Memory B cell (primary cell): ENCODE data around the gene CORIN.

Source experiments
- ATAC-seq: fragments of 150-1000 bp; cut with Tn5 transposase; 2 replicates; pipeline ENCODE4 v1.10.0; 2021; ENCODE audit warnings: low read depth, mild to moderate bottlenecking, moderate library complexity
- DNase-seq, 2 donors: peaks; one replicate each; pipeline ENCODE4 v3.0.0; 2022; ENCODE audit warnings: low spot score in 2 of 2
- H3K27ac Mint-ChIP-seq: one replicate; pipeline ENCODE4 v1.8.0; 2022; ENCODE audit warnings: mild to moderate bottlenecking, moderate library complexity, mixed read lengths
- H3K27me3 Mint-ChIP-seq: one replicate; pipeline ENCODE4 v1.8.0; 2022; ENCODE audit warnings: mixed read lengths
- H3K36me3 Mint-ChIP-seq: one replicate; pipeline ENCODE4 v1.8.0; 2022; ENCODE audit warnings: mild to moderate bottlenecking, mixed read lengths
- H3K4me1 Mint-ChIP-seq: one replicate; pipeline ENCODE4 v1.8.0; 2022; ENCODE audit warnings: mixed read lengths
- H3K4me3 Mint-ChIP-seq: one replicate; pipeline ENCODE4 v1.8.0; 2022; ENCODE audit warnings: mild to moderate bottlenecking, moderate library complexity, mixed read lengths
- H3K9me3 Mint-ChIP-seq: one replicate; pipeline ENCODE4 v1.8.0; 2022; ENCODE audit warnings: mixed read lengths

Gene CORIN

DNA sequence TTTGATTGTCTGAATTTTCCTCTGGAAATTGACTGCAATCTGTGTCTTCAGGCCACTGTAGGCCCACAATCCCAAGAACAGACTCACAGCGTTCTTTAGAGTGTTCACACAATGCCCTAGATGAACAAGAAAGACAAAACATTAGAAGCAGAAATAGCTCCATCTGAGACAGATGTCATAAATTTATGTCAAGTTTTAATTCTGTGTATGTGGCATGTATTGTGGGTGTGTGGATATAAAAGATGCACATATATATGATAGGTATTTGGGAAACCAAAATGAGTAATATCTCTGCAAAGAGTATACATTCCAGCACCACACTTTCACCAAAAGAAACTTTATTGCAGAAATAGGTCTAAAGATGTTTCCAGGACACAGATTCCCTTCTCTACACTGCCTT lies 176.1 kb downstream of the CORIN start:
- H3K4me1 Mint-ChIP-seq, result no peaks in the 10 kb centered on the region
- H3K36me3 Mint-ChIP-seq, result no peaks in the 10 kb centered on the region
- H3K27me3 Mint-ChIP-seq, result peaks cover 6% of the 10 kb centered on the region
- H3K4me3 Mint-ChIP-seq, result no peak overlapping the region
- no peaks in the 10 kb centered on the region for H3K9me3 Mint-ChIP-seq
- no peak overlapping the region for H3K27ac Mint-ChIP-seq
- DNase-seq (no peak), ATAC-seq (no peak)

DNA sequence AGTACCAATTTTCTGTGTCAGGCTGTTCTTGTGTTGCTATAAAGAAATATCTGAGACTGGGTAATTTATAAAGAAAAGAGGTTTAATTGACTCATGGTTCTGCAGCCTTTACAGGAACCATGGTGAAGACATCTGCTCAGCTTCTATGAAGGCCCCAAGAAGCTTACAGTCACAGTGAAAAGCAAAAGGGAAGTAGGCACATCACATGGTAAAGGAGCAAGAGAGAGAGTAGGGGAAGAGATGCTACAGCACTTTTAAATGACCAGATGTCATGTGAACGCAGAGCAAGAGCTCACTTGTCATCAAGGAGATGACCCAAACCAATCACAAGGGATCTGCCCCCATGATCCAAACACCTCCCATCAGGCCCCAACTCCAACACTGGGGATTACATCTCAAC lies 178.5 kb downstream of the CORIN start:
- Mint-ChIP-seq H3K27me3 (no peaks in the 10 kb centered on the region), H3K36me3 (no peaks in the 10 kb centered on the region), H3K4me1 (no peaks in the 10 kb centered on the region), H3K4me3 (no peak overlapping the region), H3K27ac (no peak overlapping the region), H3K9me3 (no peaks in the 10 kb centered on the region)
- ATAC-seq, result no peak
- DNase-seq, result no peak

DNA sequence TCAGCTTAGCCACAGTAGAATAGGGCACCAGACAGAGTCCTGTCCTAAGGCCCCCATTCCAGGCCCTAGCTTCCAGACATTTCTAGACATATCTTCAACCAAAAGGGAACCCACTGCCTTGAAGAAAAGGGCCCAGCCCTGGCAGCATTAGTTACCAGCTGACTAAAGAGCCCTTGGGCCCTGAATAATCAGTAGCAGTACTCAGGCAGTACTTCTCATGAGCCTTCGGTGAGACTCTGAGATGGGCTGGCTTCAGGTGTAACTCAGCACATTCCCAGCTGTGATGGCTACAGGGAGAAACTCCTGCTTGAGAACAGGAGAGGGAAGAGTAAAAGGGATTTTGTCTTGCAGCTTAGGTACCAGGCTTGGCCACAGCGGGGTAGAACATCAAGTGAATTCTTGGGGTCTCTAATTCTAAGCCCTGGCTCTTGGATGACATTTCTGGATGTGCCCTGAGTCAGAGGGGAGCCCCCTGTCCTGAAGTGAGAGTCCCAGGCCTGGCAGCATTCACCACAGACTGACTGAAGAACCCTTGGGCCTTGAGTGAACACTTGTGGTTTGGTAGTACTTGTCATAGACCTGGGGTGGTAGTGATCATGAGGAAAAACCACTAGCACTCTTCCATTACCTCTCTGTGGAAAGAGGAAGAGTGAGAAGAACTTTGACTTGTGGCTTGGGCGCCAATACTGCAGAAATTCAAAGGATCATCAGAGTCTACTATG lies 182.7 kb downstream of the CORIN start:
- H3K4me3 Mint-ChIP-seq, result no peak overlapping the region
- no peaks in the 10 kb centered on the region for H3K27me3 Mint-ChIP-seq
- no peak for DNase-seq
- H3K9me3 Mint-ChIP-seq, result no peaks in the 10 kb centered on the region
- H3K36me3 Mint-ChIP-seq, result no peaks in the 10 kb centered on the region
- ATAC-seq, result no peak
- H3K27ac Mint-ChIP-seq, result no peak overlapping the region
- H3K4me1 Mint-ChIP-seq, result no peaks in the 10 kb centered on the region

DNA sequence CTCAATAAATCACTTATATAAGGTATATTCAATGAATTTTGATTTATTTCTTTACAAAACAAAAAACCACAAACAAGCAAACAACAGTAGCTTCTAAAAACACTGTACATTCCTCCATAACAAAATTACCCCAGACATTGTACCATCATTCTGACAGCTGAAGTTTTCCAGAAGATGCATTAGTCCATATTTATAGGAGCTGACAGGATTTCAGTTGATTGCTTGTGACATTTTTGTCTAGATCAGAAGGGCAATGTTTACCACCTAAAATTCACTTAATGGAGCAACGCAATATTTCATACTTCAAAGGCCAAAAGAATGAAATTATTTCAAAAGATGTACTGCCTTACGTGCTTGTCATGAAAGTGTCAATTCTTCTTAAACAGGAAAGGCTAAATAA lies 185.8 kb downstream of the CORIN start:
- no peaks in the 10 kb centered on the region for H3K36me3 Mint-ChIP-seq
- no peak overlapping the region for H3K27ac Mint-ChIP-seq
- DNase-seq, result no peak
- ATAC-seq, result no peak
- H3K9me3 Mint-ChIP-seq, result no peaks in the 10 kb centered on the region
- H3K27me3 Mint-ChIP-seq, result peaks cover under 1% of the 10 kb centered on the region
- no peak overlapping the region for H3K4me3 Mint-ChIP-seq
- no peaks in the 10 kb centered on the region for H3K4me1 Mint-ChIP-seq

DNA sequence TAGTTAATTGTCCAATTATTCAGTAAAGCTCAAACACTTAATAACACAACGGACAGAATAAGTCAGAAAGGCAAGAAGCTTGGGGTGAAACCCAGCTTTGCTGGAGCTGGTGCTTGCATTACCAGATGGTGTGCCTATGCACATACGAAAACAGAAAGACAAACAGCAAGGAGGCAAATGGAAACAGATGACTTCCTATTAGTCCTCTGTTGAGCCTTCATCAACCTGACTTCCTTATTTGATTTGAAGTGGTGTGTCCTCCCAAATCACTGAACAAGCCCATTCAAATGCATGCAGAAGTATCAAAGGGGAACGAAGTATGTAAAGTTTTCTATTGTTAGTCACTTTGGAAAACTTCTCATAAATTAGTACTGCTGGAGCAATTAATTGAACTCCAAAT lies 186.6 kb downstream of the CORIN start:
- ATAC-seq, result no peak
- Mint-ChIP-seq H3K4me3 (no peak overlapping the region), H3K4me1 (no peaks in the 10 kb centered on the region), H3K36me3 (no peaks in the 10 kb centered on the region), H3K9me3 (no peaks in the 10 kb centered on the region), H3K27me3 (peaks cover 2% of the 10 kb centered on the region), H3K27ac (no peak overlapping the region)
- no peak for DNase-seq

DNA sequence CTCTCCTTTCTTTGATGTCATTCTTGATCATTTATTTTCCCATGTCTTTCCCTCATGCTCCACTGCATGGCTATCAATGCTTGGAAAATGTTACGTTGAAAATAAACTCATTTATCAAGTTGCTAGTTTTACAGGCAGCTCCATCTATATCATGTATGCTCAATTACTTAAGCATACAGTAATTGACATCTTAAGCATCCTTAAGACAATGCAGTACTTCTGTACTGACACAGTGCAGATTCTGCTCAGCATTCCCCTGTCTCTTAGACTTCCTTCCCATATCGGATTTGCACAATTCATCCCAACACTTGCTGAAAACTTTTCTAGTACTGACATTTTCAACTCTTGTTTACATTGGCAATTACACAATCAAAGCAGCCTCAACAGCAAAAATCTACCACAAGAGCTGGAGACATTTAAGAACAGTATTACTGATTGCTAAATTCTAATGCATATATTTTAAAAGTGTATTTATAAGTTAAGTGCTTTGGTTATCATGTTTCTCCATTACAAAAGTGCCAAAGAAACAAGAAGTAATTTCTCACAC lies 187.2 kb downstream of the CORIN start:
- Mint-ChIP-seq H3K36me3 (no peaks in the 10 kb centered on the region), H3K9me3 (no peaks in the 10 kb centered on the region), H3K27ac (no peak overlapping the region), H3K27me3 (peaks cover 2% of the 10 kb centered on the region), H3K4me3 (no peak overlapping the region), H3K4me1 (no peaks in the 10 kb centered on the region)
- DNase-seq, result no peak
- ATAC-seq, result no peak

DNA sequence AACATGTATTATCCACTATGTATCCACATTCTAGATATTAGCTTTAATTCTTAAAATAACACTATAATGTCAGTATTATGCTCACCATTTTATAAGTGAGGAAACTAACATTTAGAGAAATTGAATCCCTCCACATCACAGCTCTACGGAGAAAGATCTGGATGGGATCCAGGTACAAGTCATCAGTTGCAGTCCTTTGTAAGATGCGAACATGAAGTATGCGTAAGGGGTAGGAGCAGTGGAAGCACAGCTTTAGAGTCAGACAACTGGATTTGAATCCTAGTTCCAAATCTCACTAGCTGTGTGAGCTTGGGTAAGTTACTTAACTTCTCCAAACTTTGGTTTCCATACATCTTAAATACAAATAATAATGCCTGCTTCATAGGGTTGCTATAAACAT lies 190.3 kb downstream of the CORIN start:
- no peak for DNase-seq
- no peaks in the 10 kb centered on the region for H3K4me1 Mint-ChIP-seq
- H3K4me3 Mint-ChIP-seq, result no peak overlapping the region
- peaks cover 2% of the 10 kb centered on the region for H3K27me3 Mint-ChIP-seq
- H3K9me3 Mint-ChIP-seq, result no peaks in the 10 kb centered on the region
- no peak for ATAC-seq
- H3K27ac Mint-ChIP-seq, result no peak overlapping the region
- H3K36me3 Mint-ChIP-seq, result no peaks in the 10 kb centered on the region

DNA sequence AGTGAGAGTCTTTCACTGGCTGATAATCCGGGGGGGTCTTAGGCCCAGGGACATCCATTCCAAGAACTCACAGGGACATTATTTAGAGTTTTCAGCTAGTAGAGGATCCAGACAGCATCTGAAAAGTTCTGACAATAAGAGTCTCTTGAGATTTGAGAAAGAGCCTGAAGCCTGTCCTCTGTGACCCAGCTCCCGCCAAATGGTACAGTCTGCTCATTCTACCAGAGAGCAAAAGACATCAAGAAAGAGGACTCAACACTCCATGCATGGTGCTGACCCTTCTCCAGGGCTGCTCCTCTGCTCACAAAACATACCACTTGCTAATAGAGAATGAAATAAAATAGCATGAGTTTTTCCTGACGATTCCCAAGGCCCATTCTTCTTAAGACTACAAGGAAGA lies 190.8 kb downstream of the CORIN start:
- ATAC-seq (no peak), DNase-seq (no peak)
- Mint-ChIP-seq H3K4me1 (peaks cover 2% of the 10 kb centered on the region), H3K4me3 (no peak overlapping the region), H3K9me3 (no peaks in the 10 kb centered on the region), H3K27ac (no peak overlapping the region), H3K27me3 (peaks cover 5% of the 10 kb centered on the region), H3K36me3 (no peaks in the 10 kb centered on the region)

DNA sequence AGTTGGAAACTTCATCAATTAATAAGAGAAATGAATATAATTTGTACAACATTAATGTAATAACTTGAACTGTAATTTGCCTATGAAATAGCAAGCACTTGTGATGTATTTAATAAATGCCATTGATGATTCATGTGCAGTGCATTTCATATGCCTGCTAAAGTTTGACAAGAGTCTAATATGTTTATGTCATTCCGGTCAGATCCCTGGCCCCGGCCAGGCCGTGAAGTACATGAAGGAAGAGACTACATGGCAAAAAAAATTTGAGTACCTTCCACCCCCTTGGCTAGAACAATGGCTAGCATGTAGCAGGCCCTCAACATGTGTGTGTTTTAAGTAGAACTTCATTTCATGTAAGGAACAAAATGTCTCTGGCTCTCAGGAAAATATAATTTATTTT lies 191.5 kb downstream of the CORIN start:
- peaks cover 2% of the 10 kb centered on the region for H3K4me1 Mint-ChIP-seq
- no peaks in the 10 kb centered on the region for H3K9me3 Mint-ChIP-seq
- ATAC-seq (no peak), DNase-seq (no peak)
- H3K27me3 Mint-ChIP-seq, result peaks cover 5% of the 10 kb centered on the region
- no peak overlapping the region for H3K27ac Mint-ChIP-seq
- H3K4me3 Mint-ChIP-seq, result no peak overlapping the region
- H3K36me3 Mint-ChIP-seq, result no peaks in the 10 kb centered on the region

DNA sequence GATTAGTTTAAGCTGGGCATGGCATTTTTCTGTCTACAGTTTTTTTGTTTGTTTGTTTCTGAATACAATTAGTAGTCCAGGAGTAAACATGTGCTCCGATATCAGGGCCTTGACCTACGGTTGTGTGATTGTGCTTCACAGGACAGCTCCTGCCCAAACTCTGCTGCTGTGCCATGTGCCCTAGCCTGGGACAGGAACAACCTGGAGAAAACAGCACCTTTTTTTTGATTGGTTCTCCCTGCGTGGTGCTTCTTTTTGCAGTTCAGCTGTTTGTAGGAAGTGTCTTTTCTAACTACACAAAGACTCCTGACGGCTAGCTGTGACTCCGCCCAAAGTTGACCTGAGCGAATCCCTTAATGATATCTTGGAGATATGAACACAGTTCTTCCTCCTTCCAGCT lies 194.0 kb downstream of the CORIN start:
- DNase-seq (no peak), ATAC-seq (no peak)
- H3K27me3 Mint-ChIP-seq, result peaks cover 7% of the 10 kb centered on the region
- H3K27ac Mint-ChIP-seq, result no peak overlapping the region
- no peak overlapping the region for H3K4me3 Mint-ChIP-seq
- H3K4me1 Mint-ChIP-seq, result peaks cover 2% of the 10 kb centered on the region
- H3K9me3 Mint-ChIP-seq, result no peaks in the 10 kb centered on the region
- H3K36me3 Mint-ChIP-seq, result no peaks in the 10 kb centered on the region

DNA sequence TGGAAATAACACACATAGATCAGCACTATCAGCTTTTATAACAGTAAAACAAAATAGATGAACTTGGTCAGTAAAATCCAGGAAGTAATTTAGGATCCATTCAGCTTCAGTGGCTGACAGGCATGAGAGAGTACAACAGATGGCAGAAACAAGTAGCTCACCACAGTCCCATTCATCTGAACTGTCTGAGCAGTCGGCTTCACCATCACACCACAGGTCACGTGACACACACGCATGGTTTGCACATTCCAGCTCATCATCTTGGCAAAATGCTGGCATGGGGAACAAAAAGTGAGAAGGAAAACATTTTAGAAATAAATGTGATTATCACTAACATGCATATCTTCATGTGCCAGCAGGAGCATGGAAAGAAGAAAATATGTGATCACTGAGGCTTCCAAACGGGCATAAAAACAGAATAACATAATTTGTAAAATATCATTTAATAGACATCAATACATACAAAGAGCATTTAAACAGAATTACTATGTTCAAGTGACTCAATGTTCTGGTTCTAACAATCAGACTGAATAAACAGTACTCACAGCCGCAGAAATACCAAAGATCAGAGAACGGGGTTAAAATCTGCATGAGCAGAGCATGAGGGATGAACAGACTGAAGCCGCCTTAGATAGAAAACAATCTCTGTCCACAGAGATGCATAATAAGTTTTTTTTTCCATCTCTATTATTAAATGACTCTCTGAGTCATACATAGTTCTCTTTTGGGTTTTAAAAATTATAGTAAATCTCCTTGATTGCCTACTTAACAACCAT lies 194.7 kb downstream of the CORIN start:
- Mint-ChIP-seq H3K27me3 (peaks cover 7% of the 10 kb centered on the region), H3K36me3 (peaks cover 2% of the 10 kb centered on the region), H3K27ac (no peak overlapping the region), H3K4me3 (no peak overlapping the region), H3K9me3 (no peaks in the 10 kb centered on the region), H3K4me1 (peaks cover 2% of the 10 kb centered on the region)
- DNase-seq (no peak), ATAC-seq (no peak)

DNA sequence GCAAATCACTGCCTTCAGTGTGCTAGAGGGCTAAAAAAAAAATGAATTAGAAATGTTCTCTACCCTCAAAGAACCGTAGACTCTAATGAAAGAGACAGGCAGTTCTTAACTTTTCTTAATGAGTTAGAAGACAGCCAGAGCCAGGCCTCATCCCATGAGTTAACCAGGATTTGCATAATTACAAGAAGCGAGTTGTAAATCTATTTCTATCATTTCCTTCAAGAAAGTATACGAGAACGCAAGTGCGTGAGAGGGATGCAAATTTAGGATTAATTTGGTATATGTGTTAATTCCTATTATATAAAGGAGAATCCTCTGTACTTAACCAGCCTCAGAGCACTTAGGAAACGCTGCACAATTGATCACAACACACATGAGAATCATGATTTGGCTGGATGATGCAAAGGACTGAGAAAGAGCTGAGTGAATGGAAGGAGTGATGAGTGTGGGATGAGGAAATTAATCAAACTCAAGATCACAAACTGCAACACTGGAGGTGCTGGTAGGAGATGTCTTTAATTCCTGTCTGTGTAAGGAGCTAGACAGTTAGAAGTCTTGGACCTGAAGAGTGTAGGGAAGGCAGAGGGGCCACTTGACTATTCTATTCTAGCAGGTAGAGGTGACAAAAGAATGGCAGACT lies 195.6 kb downstream of the CORIN start:
- Mint-ChIP-seq H3K4me3 (no peak overlapping the region), H3K27me3 (peaks cover 9% of the 10 kb centered on the region), H3K4me1 (peaks cover 2% of the 10 kb centered on the region), H3K9me3 (no peaks in the 10 kb centered on the region), H3K36me3 (peaks cover 2% of the 10 kb centered on the region), H3K27ac (no peak overlapping the region)
- ATAC-seq (no peak), DNase-seq (no peak)

DNA sequence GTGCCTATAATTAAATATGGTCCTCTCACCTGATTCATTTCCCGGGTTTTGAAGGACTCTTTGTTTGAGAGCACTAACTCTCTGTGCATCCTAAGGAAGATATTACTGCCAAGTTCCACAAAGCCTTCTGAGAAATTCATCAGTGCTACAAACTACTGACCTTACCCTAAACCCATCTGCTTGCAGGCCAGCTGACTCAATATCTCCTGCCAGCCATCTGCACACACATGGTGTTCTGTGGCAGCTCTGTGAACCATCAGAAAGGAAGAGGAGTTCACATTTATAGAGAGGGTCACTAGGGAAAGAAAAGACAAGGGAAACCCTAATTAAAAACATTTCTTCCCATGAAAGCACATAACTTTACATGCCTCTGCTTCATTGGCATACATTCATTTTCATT lies 196.1 kb downstream of the CORIN start:
- Mint-ChIP-seq H3K27me3 (peaks cover 8% of the 10 kb centered on the region), H3K36me3 (peaks cover 2% of the 10 kb centered on the region)

DNA sequence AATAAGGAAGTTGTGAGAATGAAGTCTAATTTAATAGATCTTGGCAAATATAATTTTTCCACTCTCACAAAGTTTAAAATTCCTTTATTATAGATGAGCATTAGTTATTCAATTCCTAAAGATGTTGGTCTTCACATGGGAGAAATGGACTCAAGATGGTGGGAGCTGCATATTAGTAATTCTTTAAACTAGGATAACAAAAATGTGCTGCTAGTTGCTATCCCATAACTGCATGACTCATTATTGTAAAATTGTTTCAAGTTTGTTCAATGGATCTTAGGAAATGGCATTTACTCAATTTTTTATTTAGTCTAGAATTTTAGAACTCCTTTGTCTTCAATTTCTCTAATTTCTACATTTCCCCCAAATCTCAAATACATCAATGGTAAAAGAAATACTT lies 197.0 kb downstream of the CORIN start:
- no peak overlapping the region for H3K4me3 Mint-ChIP-seq
- ATAC-seq, result no peak
- H3K36me3 Mint-ChIP-seq, result peaks cover 4% of the 10 kb centered on the region
- peaks cover 2% of the 10 kb centered on the region for H3K4me1 Mint-ChIP-seq
- H3K9me3 Mint-ChIP-seq, result peaks cover 6% of the 10 kb centered on the region
- H3K27me3 Mint-ChIP-seq, result peaks cover 11% of the 10 kb centered on the region
- no peak for DNase-seq
- H3K27ac Mint-ChIP-seq, result no peak overlapping the region

More for the DNA sequence above, 196.1 kb downstream of the CORIN start:
- Mint-ChIP-seq H3K9me3 (peaks cover 3% of the 10 kb centered on the region), H3K4me1 (peaks cover 2% of the 10 kb centered on the region), H3K4me3 (no peak overlapping the region), H3K27ac (no peak overlapping the region)
- DNase-seq (no peak), ATAC-seq (no peak)
